WTC11 (cell line): Measurements from ENCODE around the gene PPP1R12A. TPM values are rescaled to one million over a fixed set of nuclear protein-coding genes. Genes with fewer than 3 reads are reported as not detected.

Experiments used
- ATAC-seq: fragments of 200-7000 bp; cut with Tn5 transposase; 2 replicates; pipeline ENCODE4 v1.10.0; 2021; ENCODE audit warnings: mild to moderate bottlenecking, moderate library complexity
- CTCF ChIA-PET: fragments of 300-600 bp; sonication (Branson Sonifier 250); formaldehyde crosslinking; loops from one replicate; lab custom pipeline; 2021; ENCODE audit warnings: antibody characterized with exemption; lab: Charles Lee
- POLR2A ChIA-PET: fragments of 350-600 bp; sonication (Branson Sonifier 250); formaldehyde crosslinking; loops from one replicate; lab custom pipeline; 2021; ENCODE audit warnings: antibody characterized with exemption; lab: Charles Lee
- DNase-seq: peaks from one replicate; pipeline ENCODE4 v3.0.0; 2021; ENCODE audit warnings: low spot score
- H3K27ac Mint-ChIP-seq: 2 replicates; pipeline ENCODE4 v1.8.0; 2021; ENCODE audit warnings: mixed read lengths
- H3K27me3 Mint-ChIP-seq: 2 replicates; pipeline ENCODE4 v1.8.0; 2021; ENCODE audit warnings: low read depth, mild to moderate bottlenecking, moderate library complexity, mixed read lengths
- H3K36me3 Mint-ChIP-seq: 2 replicates; pipeline ENCODE4 v1.8.0; 2021; ENCODE audit warnings: mixed read lengths
- H3K4me1 Mint-ChIP-seq: 2 replicates; pipeline ENCODE4 v1.8.0; 2022; ENCODE audit warnings: mixed read lengths
- H3K4me3 Mint-ChIP-seq: 2 replicates; pipeline ENCODE4 v1.8.0; 2021; ENCODE audit warnings: mild to moderate bottlenecking, moderate library complexity, mixed read lengths
- H3K9me3 Mint-ChIP-seq: 2 replicates; pipeline ENCODE4 v1.8.0; 2021; ENCODE audit warnings: mixed read lengths
- ARID4B ChIP-seq: sonication (generic); formaldehyde crosslinking; IDR thresholded peaks from 2 replicates; pipeline ENCODE4 v1.8.0; 2023; ENCODE audit warnings: missing genetic modification reagents, mild to moderate bottlenecking, borderline replicate concordance
- ATF6 ChIP-seq: sonication (generic); formaldehyde crosslinking; IDR thresholded peaks from 2 replicates; pipeline ENCODE4 v1.8.1; 2023; ENCODE audit warnings: mild to moderate bottlenecking, missing genetic modification reagents
- ELF4 ChIP-seq: sonication (generic); formaldehyde crosslinking; IDR thresholded peaks from 2 replicates; pipeline ENCODE4 v1.8.1; 2022; ENCODE audit warnings: low read depth, mild to moderate bottlenecking, moderate library complexity, missing genetic modification reagents
- GTF2I ChIP-seq: fragments of 250-450 bp; sonication (Bioruptor Pico); conservative IDR thresholded peaks from 2 replicates; pipeline ENCODE4 v1.4.0; 2021; ENCODE audit warnings: mild to moderate bottlenecking
- KAT7 ChIP-seq: sonication (generic); formaldehyde crosslinking; IDR thresholded peaks from 2 replicates; pipeline ENCODE4 v1.8.1; 2023; ENCODE audit warnings: missing genetic modification reagents, mild to moderate bottlenecking, borderline replicate concordance
- NR2C2 ChIP-seq: sonication (generic); formaldehyde crosslinking; IDR thresholded peaks from 2 replicates; pipeline ENCODE4 v1.8.0; 2022; ENCODE audit warnings: mild to moderate bottlenecking, missing genetic modification reagents
- OVOL2 ChIP-seq: fragments of 250-450 bp; sonication (Bioruptor Pico); IDR thresholded peaks from 2 replicates; pipeline ENCODE4 v1.9.0; 2021; ENCODE audit warnings: mild to moderate bottlenecking, borderline replicate concordance
- RORB ChIP-seq: fragments of 250-450 bp; sonication (Bioruptor Pico); IDR thresholded peaks from 2 replicates; pipeline ENCODE4 v1.9.0; 2021; ENCODE audit warnings: mild to moderate bottlenecking
- SMAD4 ChIP-seq: sonication (generic); formaldehyde crosslinking; IDR thresholded peaks from 2 replicates; pipeline ENCODE4 v1.8.0; 2022; ENCODE audit warnings: mild to moderate bottlenecking, missing genetic modification reagents
- ZNF317 ChIP-seq: sonication (generic); formaldehyde crosslinking; IDR thresholded peaks from 2 replicates; pipeline ENCODE4 v1.8.1; 2023; ENCODE audit warnings: low read depth, mild to moderate bottlenecking, moderate library complexity, missing genetic modification reagents, borderline replicate concordance
- total RNA-seq: library from RNA; stranded (reverse); gene quantifications from 3 replicates; pipeline ENCODE4 v1.2.3, GENCODE V29; 2021
- TF ChIP-seq, protein P1 (sequence below): sonication (generic); formaldehyde crosslinking; IDR thresholded peaks from 2 replicates; pipeline ENCODE4 v1.8.0; 2022; ENCODE audit warnings: missing genetic modification reagents
- TF ChIP-seq, protein P2 (sequence below): sonication (generic); formaldehyde crosslinking; IDR thresholded peaks from 2 replicates; pipeline ENCODE4 v1.8.1; 2022; ENCODE audit warnings: missing genetic modification reagents, borderline replicate concordance
- TF ChIP-seq, protein P3 (sequence below): fragments of 250-450 bp; sonication (Bioruptor Pico); IDR thresholded peaks from 2 replicates; pipeline ENCODE4 v1.9.0; 2021; ENCODE audit warnings: moderate library complexity, mild to moderate bottlenecking, inconsistent platforms, borderline replicate concordance

The PPP1R12A gene
- total RNA-seq, 1 experiment from 2014 or later = 83.8 TPM

DNA sequence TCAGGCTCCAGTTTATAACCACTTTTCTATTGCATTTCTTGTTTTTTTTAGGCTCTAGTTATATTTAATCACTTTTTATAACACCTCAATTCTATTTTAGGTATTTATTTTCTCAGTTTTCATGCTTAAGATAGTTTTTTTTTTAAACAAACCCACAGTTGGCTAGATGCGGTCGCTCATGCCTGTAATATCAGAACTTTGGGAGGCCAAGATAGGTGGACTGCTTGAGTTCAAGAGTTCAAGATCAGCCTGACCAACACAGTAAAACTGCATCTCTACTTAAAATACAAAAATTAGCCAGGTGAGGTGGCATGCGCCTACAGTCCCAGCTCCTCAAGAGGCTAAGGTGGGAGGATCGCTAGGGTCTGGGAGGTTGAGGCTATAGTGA is 93.0 kb downstream of the PPP1R12A start:
- DNase-seq = no peak
- H3K9me3 Mint-ChIP-seq = peaks cover 31% of the 10 kb centered on the region
- TF ChIP-seq KAT7 (CRISPR knock-in tag) (no peak), ATF6 (CRISPR knock-in tag) (no peak), NR2C2 (CRISPR knock-in tag) (no peak), GTF2I (CRISPR knock-in tag) (no peak), ELF4 (CRISPR knock-in tag) (no peak), SMAD4 (CRISPR knock-in tag) (no peak), RORB (CRISPR knock-in tag) (no peak), ARID4B (CRISPR knock-in tag) (no peak), OVOL2 (CRISPR knock-in tag) (no peak), ZNF317 (CRISPR knock-in tag) (no peak)
- TF ChIP-seq, protein P1, sequence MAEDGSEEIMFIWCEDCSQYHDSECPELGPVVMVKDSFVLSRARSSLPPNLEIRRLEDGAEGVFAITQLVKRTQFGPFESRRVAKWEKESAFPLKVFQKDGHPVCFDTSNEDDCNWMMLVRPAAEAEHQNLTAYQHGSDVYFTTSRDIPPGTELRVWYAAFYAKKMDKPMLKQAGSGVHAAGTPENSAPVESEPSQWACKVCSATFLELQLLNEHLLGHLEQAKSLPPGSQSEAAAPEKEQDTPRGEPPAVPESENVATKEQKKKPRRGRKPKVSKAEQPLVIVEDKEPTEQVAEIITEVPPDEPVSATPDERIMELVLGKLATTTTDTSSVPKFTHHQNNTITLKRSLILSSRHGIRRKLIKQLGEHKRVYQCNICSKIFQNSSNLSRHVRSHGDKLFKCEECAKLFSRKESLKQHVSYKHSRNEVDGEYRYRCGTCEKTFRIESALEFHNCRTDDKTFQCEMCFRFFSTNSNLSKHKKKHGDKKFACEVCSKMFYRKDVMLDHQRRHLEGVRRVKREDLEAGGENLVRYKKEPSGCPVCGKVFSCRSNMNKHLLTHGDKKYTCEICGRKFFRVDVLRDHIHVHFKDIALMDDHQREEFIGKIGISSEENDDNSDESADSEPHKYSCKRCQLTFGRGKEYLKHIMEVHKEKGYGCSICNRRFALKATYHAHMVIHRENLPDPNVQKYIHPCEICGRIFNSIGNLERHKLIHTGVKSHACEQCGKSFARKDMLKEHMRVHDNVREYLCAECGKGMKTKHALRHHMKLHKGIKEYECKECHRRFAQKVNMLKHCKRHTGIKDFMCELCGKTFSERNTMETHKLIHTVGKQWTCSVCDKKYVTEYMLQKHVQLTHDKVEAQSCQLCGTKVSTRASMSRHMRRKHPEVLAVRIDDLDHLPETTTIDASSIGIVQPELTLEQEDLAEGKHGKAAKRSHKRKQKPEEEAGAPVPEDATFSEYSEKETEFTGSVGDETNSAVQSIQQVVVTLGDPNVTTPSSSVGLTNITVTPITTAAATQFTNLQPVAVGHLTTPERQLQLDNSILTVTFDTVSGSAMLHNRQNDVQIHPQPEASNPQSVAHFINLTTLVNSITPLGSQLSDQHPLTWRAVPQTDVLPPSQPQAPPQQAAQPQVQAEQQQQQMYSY (CRISPR knock-in tag) = no peak
- TF ChIP-seq, protein P2, sequence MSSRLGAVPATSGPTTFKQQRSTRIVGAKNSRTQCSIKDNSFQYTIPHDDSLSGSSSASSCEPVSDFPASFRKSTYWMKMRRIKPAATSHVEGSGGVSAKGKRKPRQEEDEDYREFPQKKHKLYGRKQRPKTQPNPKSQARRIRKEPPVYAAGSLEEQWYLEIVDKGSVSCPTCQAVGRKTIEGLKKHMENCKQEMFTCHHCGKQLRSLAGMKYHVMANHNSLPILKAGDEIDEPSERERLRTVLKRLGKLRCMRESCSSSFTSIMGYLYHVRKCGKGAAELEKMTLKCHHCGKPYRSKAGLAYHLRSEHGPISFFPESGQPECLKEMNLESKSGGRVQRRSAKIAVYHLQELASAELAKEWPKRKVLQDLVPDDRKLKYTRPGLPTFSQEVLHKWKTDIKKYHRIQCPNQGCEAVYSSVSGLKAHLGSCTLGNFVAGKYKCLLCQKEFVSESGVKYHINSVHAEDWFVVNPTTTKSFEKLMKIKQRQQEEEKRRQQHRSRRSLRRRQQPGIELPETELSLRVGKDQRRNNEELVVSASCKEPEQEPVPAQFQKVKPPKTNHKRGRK (CRISPR knock-in tag) = no peak
- TF ChIP-seq, protein P3, sequence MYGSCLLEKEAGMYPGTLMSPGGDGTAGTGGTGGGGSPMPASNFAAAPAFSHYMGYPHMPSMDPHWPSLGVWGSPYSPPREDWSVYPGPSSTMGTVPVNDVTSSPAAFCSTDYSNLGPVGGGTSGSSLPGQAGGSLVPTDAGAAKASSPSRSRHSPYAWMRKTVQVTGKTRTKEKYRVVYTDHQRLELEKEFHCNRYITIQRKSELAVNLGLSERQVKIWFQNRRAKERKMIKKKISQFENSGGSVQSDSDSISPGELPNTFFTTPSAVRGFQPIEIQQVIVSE = no peak
- no peak for ATAC-seq
- POLR2A ChIA-PET = no interaction called here
- no peak overlapping the region for H3K4me3 Mint-ChIP-seq
- no peak overlapping the region for H3K27ac Mint-ChIP-seq
- H3K27me3 Mint-ChIP-seq = peaks cover 5% of the 10 kb centered on the region; the same call in 1 of the 2 replicates
- H3K4me1 Mint-ChIP-seq = peaks cover 19% of the 10 kb centered on the region
- CTCF ChIA-PET = no interaction called here
- peaks cover 61% of the 10 kb centered on the region for H3K36me3 Mint-ChIP-seq
